ENCODE results near the gene NMBR. TPM values are rescaled to one million over a fixed set of nuclear protein-coding genes. Genes with fewer than 3 reads are reported as not detected.
"Not testable (repeated sequence)": the region's sequence is repeated elsewhere in the genome, so short reads cannot be mapped to it uniquely, and the experiment has no call there.

Gene NMBR
- total RNA-seq, 1 donor from 2014 or later, result 0.35 TPM

DNA sequence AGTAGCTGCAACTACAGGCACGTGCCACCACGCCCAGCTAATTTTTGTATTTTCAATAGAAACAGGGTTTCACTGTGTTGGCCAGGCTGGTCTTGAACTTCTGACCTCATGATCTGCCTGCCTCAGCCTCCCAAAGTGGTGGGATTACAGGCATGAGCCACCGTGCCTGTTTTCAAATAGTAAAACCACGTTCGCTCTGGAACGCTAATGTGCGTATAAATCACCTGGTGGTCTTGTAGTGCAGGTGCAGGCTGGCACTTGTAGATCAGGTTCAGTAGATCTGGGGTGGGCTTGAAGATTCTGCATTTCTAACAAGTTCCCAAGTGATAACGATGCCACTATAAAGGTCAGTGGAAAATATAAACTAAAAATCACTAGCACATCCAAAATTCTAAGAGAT, 41.4 kb upstream of the NMBR start:
- TF ChIP-seq, protein P1, sequence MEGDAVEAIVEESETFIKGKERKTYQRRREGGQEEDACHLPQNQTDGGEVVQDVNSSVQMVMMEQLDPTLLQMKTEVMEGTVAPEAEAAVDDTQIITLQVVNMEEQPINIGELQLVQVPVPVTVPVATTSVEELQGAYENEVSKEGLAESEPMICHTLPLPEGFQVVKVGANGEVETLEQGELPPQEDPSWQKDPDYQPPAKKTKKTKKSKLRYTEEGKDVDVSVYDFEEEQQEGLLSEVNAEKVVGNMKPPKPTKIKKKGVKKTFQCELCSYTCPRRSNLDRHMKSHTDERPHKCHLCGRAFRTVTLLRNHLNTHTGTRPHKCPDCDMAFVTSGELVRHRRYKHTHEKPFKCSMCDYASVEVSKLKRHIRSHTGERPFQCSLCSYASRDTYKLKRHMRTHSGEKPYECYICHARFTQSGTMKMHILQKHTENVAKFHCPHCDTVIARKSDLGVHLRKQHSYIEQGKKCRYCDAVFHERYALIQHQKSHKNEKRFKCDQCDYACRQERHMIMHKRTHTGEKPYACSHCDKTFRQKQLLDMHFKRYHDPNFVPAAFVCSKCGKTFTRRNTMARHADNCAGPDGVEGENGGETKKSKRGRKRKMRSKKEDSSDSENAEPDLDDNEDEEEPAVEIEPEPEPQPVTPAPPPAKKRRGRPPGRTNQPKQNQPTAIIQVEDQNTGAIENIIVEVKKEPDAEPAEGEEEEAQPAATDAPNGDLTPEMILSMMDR (conservative IDR thresholded peaks at IDR 0.05), result peak; percentile 53
- H3K36me3 Mint-ChIP-seq (ENCODE audit: low read depth); H3K9me3 Mint-ChIP-seq; H3K4me1 Mint-ChIP-seq; H3K27me3 Mint-ChIP-seq (ENCODE audit: low read depth); DNase-seq (ENCODE audit: low read depth, low spot score); H3K27ac Mint-ChIP-seq (ENCODE audit: unreplicated experiment); H3K4me3 Mint-ChIP-seq: not testable (repeated sequence)

DNA sequence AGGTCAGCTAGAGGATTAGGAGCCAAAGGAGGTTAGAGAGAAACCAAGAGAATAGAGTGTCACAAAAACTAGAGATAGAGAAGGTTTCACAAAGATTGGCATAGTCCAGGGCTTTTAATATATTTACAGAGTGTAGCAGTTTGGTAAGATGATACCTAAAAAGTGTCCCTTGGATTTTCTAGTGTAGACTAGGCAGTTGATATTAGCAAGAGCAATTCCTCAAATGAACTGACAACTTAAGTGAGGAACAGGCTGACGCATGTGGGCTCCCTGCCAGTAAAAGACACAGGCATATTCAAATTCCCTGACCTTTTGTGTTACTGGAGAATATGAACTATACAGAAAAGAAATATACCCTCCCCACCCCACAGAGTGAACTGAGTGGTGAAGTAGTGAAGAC, 40.3 kb upstream of the NMBR start:
- no peaks in the 10 kb centered on the region for H3K9me3 Mint-ChIP-seq
- H3K4me3 Mint-ChIP-seq, result no peak overlapping the region
- H3K27ac Mint-ChIP-seq (ENCODE audit: unreplicated experiment), result no peak overlapping the region
- peaks cover 9% of the 10 kb centered on the region for H3K36me3 Mint-ChIP-seq (ENCODE audit: low read depth)
- H3K4me1 Mint-ChIP-seq, result peaks cover 6% of the 10 kb centered on the region
- no peak for DNase-seq (ENCODE audit: low read depth, low spot score)
- TF ChIP-seq, protein P1 (conservative IDR thresholded peaks at IDR 0.05), result no peak
- no peaks in the 10 kb centered on the region for H3K27me3 Mint-ChIP-seq (ENCODE audit: low read depth)

DNA sequence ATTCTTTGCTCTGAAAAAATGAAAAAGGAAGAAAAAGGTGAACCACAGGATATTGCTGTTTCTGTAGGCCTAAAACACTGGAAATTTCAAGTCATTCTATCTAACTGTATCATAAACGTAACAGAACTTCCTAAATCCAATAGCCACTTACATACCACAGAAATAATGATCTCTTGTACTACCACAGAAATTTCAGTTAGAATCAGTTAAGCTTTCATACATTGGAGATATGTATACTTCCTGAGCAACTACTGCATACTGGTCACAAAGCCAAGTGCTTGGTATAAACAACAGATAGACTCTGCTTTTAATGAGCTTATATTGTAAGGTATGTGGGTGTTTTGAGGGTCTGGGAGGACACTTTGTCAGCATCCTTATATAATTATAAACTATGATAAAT, 38.7 kb upstream of the NMBR start:
- no peaks in the 10 kb centered on the region for H3K27me3 Mint-ChIP-seq (ENCODE audit: low read depth)

DNA sequence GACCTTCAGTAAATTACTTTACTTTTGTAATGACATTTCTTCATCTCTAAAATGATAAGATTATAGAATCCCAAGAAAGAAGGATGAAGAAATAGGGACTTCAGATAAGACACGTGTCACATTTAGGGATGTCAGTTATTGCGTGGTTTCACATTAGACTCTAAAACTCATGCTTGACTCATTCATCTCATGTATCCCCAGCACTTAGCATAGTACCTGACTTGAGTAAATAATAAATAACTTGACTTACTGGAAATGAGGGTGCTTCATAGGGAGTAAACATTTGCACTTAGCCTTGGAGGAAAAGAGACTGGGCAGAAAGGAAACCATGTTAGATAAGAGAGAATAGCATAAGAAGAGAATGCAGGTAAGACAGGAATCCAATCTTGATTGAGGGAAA, 37.4 kb upstream of the NMBR start:
- TF ChIP-seq, protein P1 (conservative IDR thresholded peaks at IDR 0.05), result no peak
- no peak overlapping the region for H3K27ac Mint-ChIP-seq (ENCODE audit: unreplicated experiment)

More for the DNA sequence above, 38.7 kb upstream of the NMBR start:
- DNase-seq (ENCODE audit: low read depth, low spot score), result no peak
- H3K36me3 Mint-ChIP-seq (ENCODE audit: low read depth), result peaks cover 13% of the 10 kb centered on the region
- TF ChIP-seq, protein P1 (conservative IDR thresholded peaks at IDR 0.05), result no peak
- no peak overlapping the region for H3K27ac Mint-ChIP-seq (ENCODE audit: unreplicated experiment)
- no peak overlapping the region for H3K4me3 Mint-ChIP-seq
- no peaks in the 10 kb centered on the region for H3K9me3 Mint-ChIP-seq
- peaks cover 6% of the 10 kb centered on the region for H3K4me1 Mint-ChIP-seq

DNA sequence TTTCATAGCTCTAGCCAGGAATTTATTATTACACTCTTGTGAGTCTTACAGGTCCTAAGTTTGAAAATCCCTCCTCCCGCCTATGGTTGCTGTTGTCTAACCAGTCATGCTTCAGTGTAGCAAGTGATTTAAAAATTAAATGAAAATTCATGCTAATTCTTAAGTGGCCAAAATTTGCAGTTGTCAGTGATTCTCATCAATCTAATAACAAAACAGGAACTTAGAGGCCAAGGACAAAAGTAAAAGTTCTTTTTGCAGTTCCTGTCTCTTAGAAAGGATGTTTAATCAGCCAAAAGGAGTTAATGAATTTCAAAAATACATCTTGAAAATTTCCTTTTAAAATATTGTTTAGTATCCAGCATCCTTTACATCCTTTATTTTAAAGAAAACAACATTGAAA, 36.4 kb upstream of the NMBR start:
- Mint-ChIP-seq H3K4me1 (no peaks in the 10 kb centered on the region), H3K9me3 (no peaks in the 10 kb centered on the region), H3K36me3 (ENCODE audit: low read depth) (peaks cover 14% of the 10 kb centered on the region), H3K27me3 (ENCODE audit: low read depth) (no peaks in the 10 kb centered on the region), H3K4me3 (no peak overlapping the region), H3K27ac (ENCODE audit: unreplicated experiment) (no peak overlapping the region)
- TF ChIP-seq, protein P1 (conservative IDR thresholded peaks at IDR 0.05), result no peak
- DNase-seq (ENCODE audit: low read depth, low spot score), result no peak

More for the DNA sequence above, 37.4 kb upstream of the NMBR start:
- H3K27me3 Mint-ChIP-seq (ENCODE audit: low read depth), result no peaks in the 10 kb centered on the region
- no peak overlapping the region for H3K4me3 Mint-ChIP-seq
- DNase-seq (ENCODE audit: low read depth, low spot score), result no peak
- peaks cover 4% of the 10 kb centered on the region for H3K4me1 Mint-ChIP-seq
- H3K9me3 Mint-ChIP-seq, result no peaks in the 10 kb centered on the region
- peaks cover 14% of the 10 kb centered on the region for H3K36me3 Mint-ChIP-seq (ENCODE audit: low read depth)

DNA sequence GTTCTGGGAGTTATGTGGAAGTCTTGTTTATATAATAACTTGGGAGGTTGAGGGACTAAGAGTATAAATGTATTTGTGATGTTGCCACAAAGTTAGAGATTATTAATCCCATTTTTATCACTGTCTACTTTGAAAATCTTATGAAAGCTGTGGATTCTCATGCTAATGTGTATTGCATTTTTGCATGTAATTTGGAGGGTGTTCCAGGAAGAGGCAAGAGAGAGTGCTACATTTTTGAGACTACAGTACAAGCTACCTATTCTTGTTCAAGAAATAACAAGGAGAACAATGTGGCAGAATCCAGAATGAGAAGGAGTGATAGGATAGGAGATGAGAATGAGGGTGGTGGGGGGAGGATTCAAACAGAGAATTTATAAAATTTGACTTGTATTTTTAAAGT, 35.1 kb upstream of the NMBR start:
- TF ChIP-seq, protein P1 (conservative IDR thresholded peaks at IDR 0.05), result no peak
- H3K27me3 Mint-ChIP-seq (ENCODE audit: low read depth), result no peaks in the 10 kb centered on the region
- H3K9me3 Mint-ChIP-seq, result peaks cover 2% of the 10 kb centered on the region
- DNase-seq (ENCODE audit: low read depth, low spot score), result no peak
- peak overlapping the region; percentile 38 for H3K27ac Mint-ChIP-seq (ENCODE audit: unreplicated experiment)
- H3K4me1 Mint-ChIP-seq, result no peaks in the 10 kb centered on the region
- peaks cover 21% of the 10 kb centered on the region for H3K36me3 Mint-ChIP-seq (ENCODE audit: low read depth)
- H3K4me3 Mint-ChIP-seq, result no peak overlapping the region
